Stimulated activated CD4-positive, alpha-beta T cell treated with anti-CD3 and anti-CD28 coated beads, Interleukin-15, amount 100 ng/mL, for 1 hour (primary cell): Measurements from ENCODE around the gene SCN2B.

Source experiments
- DNase-seq, 2 donors: peaks; one replicate each; pipeline ENCODE4 v3.0.0-alpha.2; 2020; ENCODE audit warnings: low read depth in 1 of 2, low spot score in 1 of 2

SCN2B gene

GRCh38 chr11:118175993-118176777 is at the start of gene SCN2B:
Gene SCN2B (minus strand): TSS chr11:118176639. CDS start chr11:118176431, 208 bp downstream.
- no peak for DNase-seq

GRCh38 chr11:118224511-118225188 is 48.2 kb upstream of the SCN2B start, which contains the start of gene JAML:
Gene JAML (minus strand): TSS chr11:118225011. CDS start chr11:118214866, 10,145 bp downstream.
- DNase-seq, result peak in 1 of 2 donors; percentile 35

- no peak for DNase-seq
Measured at GRCh38 chr11:118223992-118224391, 47.6 kb upstream of the SCN2B start.

GRCh38 chr11:118223570-118223969 is 47.1 kb upstream of the SCN2B start:
- no peak for DNase-seq

- no peak for DNase-seq
Measured at GRCh38 chr11:118222437-118222836, 46.0 kb upstream of the SCN2B start.

GRCh38 chr11:118221419-118221818 is 45.0 kb upstream of the SCN2B start:
- DNase-seq, result no peak

- DNase-seq, result no peak
Measured at GRCh38 chr11:118219732-118220131, 43.3 kb upstream of the SCN2B start.

GRCh38 chr11:118219244-118219643 is 42.8 kb upstream of the SCN2B start:
- DNase-seq, result no peak

GRCh38 chr11:118217575-118217974 is 41.1 kb upstream of the SCN2B start:
- no peak for DNase-seq

- no peak for DNase-seq
Measured at GRCh38 chr11:118216621-118217481, 40.4 kb upstream of the SCN2B start.

GRCh38 chr11:118215765-118216164 is 39.3 kb upstream of the SCN2B start:
- no peak for DNase-seq

GRCh38 chr11:118215262-118215661 is 38.8 kb upstream of the SCN2B start:
- no peak for DNase-seq

GRCh38 chr11:118214210-118214914 is 37.9 kb upstream of the SCN2B start:
- no peak for DNase-seq

GRCh38 chr11:118213781-118214180 is 37.3 kb upstream of the SCN2B start:
- DNase-seq, result no peak

- no peak for DNase-seq
Measured at GRCh38 chr11:118213201-118213600, 36.8 kb upstream of the SCN2B start.

GRCh38 chr11:118212781-118213191 is 36.3 kb upstream of the SCN2B start:
- DNase-seq, result no peak

- DNase-seq, result no peak
Measured at GRCh38 chr11:118212131-118212725, 35.8 kb upstream of the SCN2B start.

GRCh38 chr11:118211006-118211405 is 34.6 kb upstream of the SCN2B start:
- no peak for DNase-seq

GRCh38 chr11:118210323-118210722 is 33.9 kb upstream of the SCN2B start:
- DNase-seq, result no peak

GRCh38 chr11:118209033-118209432 is 32.6 kb upstream of the SCN2B start:
- DNase-seq, result no peak
